Suppressor macrophage (primary cell): ENCODE data around the gene TRIM32.

Experiments
- DNase-seq, 4 experiments: peaks; one replicate each; pipeline ENCODE4 v3.0.0-alpha.2; 2020 to 2022
- total RNA-seq, 17 experiments: gene quantifications; one replicate each; lab custom pipeline; 2026; ENCODE audit warnings: mixed read lengths in 6 of 17, inconsistent platforms in 3 of 17; lab: John Stamatoyannopoulos, UW

The TRIM32 gene, protein sequence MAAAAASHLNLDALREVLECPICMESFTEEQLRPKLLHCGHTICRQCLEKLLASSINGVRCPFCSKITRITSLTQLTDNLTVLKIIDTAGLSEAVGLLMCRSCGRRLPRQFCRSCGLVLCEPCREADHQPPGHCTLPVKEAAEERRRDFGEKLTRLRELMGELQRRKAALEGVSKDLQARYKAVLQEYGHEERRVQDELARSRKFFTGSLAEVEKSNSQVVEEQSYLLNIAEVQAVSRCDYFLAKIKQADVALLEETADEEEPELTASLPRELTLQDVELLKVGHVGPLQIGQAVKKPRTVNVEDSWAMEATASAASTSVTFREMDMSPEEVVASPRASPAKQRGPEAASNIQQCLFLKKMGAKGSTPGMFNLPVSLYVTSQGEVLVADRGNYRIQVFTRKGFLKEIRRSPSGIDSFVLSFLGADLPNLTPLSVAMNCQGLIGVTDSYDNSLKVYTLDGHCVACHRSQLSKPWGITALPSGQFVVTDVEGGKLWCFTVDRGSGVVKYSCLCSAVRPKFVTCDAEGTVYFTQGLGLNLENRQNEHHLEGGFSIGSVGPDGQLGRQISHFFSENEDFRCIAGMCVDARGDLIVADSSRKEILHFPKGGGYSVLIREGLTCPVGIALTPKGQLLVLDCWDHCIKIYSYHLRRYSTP
- total RNA-seq, result 0.69 to 19.7 (median 9.6) reads per million in 17 experiments

DNA sequence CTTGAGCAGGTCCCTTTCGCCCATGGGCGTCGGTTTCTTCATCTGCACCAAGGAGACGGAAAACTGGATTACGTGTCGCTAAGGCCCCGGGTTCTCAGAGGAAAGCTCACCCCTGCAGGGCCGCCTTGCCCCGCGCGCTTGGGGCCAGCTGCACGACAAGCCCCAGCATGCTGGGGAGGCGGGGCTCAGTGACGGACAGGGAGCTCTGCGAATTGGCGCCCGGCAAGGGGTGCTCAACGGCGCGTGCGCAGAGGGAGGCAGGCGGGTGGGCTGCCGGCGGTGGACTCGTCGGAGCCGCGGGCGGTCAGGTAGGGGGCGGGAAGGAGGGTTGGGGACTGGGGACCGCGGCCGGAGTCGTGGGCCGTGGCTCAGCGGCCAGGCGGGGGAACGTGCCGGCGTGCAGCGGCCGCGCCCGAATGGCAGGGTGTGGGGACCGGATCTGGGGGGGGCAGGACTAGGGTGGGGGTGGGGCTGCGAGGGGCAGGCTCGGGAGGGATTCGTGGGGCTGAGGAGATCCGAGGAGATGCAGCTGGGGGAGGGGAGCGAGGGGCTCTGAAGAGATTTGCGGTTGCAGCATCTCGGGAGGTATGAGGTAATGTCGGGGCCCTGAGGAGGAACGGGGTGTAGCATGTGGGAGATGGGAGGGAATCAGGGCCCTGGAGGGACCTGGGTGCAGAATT is at the start of gene TRIM32:
Gene TRIM32, plus strand, starts transcription at position 232 of the 680 bp plus-strand sequence. CDS start 10,438 bp downstream, outside the sequence.
- peak; percentile 87 to 95 (median 93) for DNase-seq

DNA sequence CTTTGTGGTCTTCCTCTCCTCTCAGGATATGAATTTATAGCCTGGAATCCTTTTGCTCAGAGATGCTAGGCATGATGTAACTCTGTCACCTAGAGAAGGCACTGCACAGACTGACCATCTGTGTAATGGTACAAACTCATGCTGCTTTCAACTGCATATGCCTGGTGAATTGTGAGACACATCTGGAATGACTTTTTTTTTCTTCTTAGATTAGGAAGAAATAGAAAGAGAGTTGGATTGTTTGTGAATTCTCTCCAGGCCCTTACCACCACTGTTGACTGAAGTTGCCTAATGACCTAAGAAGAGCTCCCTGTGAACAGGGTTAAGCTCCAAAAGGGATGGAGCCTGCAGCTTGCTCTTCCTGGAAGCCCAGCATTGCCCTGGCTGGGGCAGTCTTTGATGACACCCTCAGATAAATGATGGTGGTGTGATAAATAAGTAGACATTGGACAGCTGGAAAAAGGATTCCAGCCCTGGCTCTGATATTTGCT is 47.8 kb upstream of the TRIM32 start:
- no peak for DNase-seq

DNA sequence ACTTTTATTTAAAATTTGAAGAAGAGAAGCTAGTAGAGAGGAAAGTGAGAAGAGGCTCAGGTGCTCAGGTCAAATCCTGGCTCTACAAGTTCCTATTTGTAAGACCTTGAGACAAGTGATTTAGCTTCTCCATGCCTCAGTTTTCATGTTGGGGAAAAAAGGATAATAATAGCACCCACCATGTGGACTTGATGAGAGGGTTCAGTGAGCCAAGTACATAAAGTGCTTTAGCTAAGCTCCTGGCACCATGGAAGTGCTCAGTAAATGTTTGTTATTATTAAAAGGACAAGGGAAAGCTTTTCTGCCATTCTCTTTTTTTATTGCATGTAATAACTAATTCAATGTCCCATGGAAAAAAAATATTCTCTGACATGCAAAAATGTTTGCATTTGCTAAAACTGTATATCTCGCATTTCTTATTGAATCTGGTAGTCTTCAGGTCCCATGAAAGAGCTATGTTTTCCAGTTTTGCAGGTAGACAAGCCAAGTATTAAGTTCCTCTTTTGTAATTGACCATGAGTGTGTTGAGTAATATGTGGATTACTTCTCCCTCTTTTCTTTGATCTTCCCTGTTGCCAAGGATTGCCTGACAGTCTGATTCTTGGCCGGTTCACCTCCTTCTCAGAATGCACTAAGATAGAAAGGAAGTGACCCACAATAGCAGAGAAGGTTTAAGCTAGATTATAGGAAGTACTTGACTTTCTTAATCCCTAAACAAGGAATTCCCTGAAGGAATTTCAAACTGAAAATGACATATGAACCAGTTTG is 45.6 kb upstream of the TRIM32 start:
- no peak for DNase-seq

DNA sequence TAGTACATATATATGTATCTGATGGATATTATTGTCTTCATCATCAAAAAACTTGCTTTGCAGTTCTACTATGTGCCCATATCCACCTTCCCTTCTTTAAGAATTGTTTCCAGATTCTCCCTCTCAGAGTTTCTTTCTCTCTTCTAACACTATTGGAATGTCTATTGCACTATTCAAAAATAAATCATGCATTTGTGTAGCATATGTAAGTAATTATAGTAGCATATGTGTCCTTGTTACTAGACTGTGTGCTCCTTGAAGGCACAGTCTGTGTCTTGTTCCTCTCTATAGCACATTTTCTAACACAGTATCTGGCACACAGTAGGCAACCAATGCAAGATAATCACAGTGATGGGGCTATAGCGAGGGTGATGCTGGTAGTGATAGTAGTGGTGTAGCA is 43.4 kb upstream of the TRIM32 start:
- DNase-seq, result no peak

DNA sequence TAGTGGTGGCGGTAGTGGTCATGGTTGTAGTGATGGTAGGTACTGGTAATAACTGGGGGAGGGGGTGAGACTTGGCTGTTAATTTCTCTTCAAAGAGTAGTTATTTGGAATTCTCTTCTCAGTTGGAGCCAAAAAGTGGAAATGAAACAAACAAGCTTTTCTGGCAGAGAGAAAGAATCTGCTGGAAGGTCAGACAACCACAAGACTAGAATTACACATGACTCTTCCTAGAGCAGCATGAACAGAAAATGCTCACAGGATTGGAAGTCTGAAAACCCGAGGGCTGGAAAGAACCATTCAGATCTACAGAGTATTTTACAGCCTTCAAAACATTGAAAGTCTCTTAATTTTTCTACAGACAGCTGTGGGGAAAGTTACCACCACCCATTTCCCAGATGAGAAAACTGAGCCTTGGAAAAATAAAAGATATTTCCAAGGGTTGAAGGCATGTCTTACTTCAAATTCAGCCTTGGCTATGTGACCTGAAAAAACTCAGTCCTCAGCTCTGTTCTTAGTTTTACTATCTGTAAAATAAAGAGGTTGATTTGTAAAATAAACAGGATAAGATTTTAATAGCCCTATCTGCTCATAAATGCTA is 42.9 kb upstream of the TRIM32 start:
- DNase-seq, result no peak

DNA sequence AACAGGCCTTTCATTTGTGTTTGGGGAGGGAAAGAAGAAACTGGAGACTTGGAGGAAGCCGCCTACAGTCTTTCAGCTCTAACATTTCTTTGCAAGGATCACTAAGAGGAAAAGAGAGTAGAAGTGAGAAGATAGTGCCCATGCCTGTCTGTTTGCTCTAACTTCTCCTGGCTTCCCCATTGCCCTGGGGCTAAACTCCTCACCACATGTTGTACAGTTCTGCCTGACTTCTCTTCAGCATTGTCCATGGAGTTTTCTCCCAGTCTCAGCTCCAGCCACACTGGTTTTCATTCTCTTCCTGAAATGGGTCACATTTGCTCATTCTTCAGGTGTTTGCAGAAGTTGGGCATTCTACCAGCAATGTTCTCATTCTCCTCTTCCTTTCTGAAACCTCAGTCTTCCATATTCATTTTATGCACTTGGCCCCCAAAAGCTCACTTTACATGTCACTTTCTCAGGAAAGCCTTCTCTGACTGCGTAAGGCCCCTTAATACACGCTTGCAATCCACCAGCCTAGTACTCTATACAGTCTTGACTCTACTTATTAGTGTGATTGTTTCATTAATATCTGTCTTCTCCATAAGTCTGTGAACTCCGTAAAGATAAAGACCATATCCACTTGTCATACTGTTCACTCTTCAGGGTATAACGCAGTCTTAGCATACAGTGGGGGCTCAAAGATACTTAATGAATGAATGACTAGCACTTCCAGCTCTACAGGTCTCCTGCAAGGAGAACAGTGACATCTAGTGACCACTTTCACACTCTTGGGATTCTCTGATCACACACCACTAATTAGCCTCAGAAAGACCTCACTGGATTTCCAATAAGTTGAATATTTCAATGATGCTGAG is 40.2 kb upstream of the TRIM32 start:
- DNase-seq, result peak; percentile 6 to 44 (median 38)

DNA sequence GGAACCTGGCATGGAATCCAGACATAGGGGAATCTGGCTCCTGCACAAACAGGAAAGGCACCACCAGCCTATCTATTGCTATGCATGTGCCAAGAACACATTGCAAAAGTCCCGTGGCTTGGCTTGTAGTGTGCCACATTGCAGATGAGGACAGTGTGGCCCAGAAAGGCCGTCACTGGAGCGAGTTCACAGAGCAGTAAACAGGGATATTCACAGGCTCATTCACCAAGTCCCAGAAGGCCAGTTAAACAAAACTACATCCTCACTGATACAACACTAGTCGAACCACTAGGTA is 39.6 kb upstream of the TRIM32 start:
- DNase-seq, result no peak

DNA sequence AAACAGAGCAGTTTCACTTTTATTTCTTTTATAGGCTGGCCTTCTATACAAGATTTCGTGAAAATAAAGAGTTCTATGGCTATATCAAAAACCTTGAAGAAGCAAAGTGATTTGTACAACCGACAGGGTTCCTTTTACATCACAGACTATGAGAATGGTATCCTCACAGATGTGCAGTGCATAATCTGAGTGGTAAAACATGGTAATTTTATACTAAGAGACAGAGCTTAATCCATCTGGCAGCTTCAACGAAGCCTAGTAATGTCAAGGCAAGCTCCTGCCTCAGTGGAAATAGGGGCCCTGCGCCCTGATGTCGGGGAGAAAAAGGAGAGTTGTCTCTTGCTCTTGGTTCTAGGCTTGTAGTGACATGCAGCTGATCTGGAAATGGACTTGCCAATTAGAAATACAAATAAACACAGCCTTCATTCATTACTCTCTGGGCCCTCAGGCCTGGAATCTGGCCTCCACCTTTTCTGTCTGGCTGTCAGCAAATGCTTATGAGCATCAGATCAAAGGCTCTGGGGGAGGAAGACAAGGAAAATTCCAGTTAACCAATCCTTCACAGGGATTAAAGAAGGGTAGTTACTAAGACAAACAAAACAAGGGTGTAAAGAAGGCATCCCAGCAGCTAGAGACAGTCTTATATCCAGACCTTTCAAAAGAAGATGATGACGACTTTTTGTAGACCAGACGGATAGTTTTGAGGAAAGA is 33.6 kb upstream of the TRIM32 start:
- DNase-seq, result no peak

DNA sequence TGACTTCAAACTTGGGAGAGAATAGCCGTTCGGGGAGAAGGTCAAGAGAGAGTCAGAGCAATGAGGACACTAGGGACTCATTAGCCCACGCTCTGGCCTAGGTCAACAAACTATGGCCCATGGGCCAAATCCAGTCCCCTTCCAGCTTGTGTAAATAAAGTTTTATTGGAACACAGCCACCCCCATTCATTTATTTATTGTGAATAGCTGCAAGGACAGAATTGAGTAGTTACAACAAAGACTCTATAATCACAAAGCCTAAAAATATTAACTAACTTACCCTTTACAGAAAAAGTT is 33.1 kb upstream of the TRIM32 start:
- DNase-seq, result no peak

DNA sequence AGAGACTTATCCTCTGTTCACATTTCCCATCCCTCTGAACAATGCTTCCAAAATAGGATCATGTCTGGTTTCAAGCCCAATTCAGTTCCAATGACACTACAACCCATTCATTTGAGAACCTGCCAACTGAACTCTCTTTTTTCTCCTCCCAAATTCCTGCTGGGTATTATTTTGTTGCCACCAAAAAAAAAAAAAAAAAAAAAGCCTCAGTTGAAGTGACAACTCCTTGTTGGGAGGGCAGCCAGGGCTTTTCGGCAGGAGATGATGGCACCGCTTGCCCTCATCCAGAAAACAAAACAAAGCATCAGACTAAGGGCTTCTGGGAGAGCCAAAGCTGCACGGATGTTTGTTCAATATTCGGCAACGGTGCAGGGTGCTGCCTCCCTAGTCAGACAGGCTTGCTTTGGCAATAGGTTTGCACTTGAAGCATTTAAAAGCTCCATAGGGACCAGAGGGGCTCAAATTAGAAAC is 30.6 kb upstream of the TRIM32 start:
- DNase-seq, result no peak

DNA sequence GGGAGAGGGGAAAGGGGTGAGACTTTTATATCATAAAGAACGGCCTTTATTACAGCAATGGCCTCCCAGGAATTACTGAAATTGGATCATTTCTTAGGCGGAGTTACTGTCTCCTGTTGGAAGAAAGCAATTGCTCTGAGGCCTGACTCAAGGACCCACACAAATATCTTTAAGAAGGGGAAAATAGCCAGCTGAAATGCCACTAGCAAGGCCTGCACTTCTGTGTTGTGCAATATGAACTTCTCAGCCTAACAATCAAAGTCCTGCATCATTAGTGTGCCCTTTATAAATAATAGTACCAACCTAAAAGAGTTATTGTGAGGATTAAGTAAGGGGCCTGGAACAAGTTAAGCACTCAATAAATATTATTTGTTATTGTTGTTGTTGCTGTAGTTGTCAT is 30.1 kb upstream of the TRIM32 start:
- no peak for DNase-seq

DNA sequence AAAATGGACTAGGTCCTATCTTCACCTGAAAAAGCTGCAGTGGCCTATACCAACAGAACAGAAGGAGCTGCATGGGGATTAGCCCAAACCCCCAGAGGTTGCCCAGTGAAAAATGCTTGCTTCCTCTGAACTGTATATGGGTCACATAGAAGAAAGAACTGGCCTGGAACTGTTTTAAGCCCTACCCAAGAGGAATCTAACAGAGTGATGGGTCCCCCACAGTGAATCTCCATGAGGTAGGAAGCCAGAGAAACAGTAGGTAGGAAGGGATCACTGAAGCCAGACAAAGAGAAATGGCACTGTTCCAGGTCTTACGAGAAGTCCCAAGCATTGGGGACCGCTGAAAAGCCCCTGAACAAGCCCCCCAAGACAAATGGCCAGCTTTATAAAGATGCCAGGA is 28.8 kb upstream of the TRIM32 start:
- DNase-seq, result no peak

DNA sequence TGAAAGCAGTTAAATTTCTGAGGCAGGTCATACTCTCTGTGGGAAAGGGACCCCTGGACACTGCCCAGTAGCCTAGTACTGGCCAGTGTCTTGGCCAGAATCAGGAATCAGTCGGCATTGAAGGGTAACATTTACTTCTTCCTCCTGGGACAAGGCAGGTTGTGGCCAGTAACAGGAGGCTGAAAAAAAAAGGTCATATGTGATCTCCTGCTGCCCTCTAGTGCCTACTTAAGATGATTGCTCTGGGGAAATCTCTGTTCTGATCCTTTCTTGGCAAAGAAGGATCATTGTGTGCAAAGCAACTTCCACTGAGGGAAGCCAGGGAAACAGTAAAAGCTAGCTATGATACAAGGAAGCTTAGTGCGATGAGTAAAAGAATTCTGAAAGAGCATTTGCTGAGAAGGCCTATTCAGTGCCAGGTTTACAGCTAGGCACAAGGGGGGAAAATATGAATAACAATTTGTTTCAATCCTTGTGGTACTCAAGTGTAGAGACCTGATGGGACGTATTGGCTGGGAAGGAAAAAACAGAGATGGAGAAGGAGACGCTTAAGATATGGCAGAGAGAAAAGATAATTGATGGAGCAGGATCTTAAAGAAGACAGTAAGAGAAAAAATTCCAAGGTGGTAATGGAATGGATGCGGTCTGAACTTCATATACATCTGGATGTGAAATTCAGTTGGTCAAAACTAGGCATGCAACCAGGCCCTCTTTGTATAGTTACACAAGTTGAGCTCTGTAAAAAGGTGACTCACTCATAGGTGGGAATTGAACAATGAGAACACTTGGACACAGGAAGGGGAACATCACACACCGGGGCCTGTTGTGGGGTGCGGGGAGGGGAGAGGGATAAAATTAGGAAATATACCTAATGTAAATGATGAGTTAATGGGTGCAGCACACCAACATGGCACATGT is 25.8 kb upstream of the TRIM32 start:
- DNase-seq, result peak; percentile 46 to 80 (median 60)

DNA sequence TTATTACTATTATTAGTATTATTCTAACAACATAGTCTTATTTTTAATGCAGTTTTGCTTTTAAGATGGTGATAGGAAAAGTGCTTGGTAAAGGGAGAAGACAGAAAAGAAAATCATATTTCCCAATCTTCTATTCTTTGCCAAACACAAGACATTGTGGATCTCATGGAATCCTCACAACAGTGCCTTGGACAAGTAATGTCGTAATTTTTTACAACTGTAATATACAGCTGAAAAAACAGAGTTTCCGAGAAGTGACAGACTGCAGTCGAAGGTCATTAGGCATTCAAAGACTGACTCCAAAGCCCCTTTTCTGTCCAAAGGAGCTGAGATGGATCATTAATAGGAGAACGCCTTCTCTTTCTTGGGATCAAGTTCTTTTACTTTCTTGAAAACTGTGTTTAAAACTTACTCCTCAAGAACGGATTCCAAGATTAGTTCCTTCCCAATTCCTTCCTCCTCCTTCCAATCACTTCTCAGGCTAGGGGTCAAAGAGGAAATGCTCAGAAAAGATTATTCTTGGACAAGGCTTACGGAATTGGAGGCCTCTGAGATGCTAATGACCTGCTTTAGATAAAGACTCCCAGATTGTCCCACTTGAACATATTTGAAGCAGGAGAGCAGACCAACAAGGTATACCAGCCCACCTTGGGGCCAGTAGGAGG is 24.3 kb upstream of the TRIM32 start:
- DNase-seq, result no peak

DNA sequence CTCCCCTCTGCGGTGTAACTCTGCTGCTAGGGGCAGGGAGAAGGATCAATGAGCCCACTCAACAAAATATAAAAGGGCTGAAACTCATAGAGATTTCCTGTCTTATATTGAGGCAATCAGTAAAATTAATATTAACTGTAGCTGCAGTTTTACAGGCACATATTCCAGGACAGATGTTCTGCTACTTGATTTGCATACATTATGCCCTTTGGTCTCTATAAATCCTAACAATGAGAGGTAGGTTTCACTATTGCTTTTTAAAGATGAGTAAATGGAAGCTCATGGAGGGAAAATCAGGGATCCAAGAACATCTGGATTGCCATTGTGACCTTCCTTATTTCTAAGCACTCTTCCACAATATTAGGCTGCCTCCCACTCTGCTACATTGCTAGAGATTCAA is 23.5 kb upstream of the TRIM32 start:
- DNase-seq, result no peak

DNA sequence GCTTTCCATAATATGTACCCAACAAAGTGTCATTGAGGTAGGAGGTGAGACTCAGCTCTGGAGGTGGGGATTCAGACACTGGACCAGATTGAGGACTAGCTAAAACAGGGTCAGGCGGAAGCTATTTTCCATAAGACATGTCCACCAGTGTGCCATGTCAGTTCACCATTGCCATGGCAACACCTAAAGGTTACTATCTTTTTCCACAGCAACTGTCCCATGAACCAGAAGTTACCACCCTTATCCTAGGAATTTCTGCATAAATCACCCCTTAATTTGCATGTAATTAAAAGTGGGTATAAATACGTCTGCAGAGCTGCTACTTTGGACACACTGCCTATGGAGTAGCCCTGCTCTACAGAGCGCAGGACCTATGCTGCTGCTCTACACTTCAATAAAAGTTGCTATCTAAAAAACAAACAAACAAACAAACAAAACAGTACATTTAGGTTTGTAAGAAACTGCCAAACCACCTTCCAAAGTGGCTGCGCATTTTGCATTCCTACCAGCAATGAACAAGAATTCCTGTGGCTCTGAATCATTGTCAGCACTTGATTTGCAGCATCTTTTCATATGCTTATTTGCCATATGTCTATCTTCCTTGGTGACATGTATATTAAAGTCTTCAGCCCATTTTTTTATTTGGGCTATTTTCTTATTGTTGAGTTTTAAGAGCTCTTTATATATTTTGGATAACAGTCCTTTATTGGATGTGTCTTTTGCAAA is 18.0 kb upstream of the TRIM32 start:
- DNase-seq, result no peak

DNA sequence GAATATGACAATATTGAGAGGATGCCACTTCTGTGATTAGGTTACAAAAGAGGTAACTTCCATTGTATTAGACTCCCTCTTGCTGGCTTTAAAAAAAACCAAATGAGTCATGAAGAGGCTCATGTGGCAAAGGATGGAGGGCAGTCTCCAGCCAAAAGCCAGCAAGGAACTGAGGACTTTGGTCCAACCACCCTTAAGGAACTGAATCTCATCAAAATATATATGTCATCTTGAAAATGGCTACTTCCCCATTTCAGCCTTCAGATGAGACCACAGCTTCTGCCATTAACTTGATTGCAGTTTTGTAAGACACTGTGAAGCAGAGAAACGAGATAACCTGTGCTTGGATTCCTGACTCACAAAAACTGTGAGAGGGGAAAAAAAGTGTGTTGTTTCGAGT is 15.5 kb upstream of the TRIM32 start:
- peak in 2 of 4 experiments; percentile 8 to 21 for DNase-seq

DNA sequence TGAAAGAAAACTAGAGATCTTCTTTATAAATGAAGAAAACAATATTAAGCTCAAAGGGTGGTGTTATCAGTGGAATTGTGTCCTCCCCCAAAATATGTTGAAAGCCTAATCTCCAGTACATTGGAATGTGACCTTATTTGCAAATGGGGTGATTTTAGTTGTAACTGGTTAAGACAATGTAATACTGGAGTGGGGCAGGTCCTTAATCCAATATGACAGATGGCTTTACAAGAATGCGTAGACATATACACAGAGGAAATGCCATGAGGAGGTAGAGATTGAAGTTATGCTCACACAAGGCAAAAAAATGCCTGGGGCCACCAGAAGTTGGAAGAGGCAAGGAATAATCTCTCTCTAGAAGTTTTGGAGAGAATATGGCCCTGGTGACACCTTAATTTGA is 13.7 kb upstream of the TRIM32 start:
- DNase-seq, result no peak
